PFSK-1 (cell line): ENCODE data around the gene USP44.

Experiments used
- FOXP2 ChIP-seq: optimal IDR thresholded peaks from 2 replicates; pipeline ENCODE3; 2011; ENCODE audit warnings: borderline replicate concordance, control low read depth, inconsistent platforms; ENCODE audit not compliant: insufficient read depth; ENCODE audit errors: extremely low read length, extremely low read depth
- POLR2AphosphoS5 ChIP-seq: IDR thresholded peaks from 2 replicates; pipeline ENCODE4 v1.6.1; 2012; ENCODE audit warnings: low read depth, mild to moderate bottlenecking, control low read depth, low read length, moderate library complexity
- REST ChIP-seq, 2 experiments: IDR thresholded peaks; 2 replicates each; pipeline versions ENCODE4 v1.6.1 to v1.8.0; 2011 to 2012; ENCODE audit warnings: low read depth in 2 of 2, low read length in 2 of 2, control low read depth in 1 of 2, inconsistent platforms in 1 of 2, mild to moderate bottlenecking in 1 of 2, moderate library complexity in 1 of 2; ENCODE audit not compliant: insufficient read depth in 1 of 2
- SIN3A ChIP-seq: IDR thresholded peaks from 2 replicates; pipeline ENCODE4 v1.6.1; 2012; ENCODE audit warnings: mild to moderate bottlenecking, low read length, moderate library complexity, borderline replicate concordance; ENCODE audit not compliant: insufficient read depth
- TAF1 ChIP-seq: IDR thresholded peaks from 2 replicates; pipeline ENCODE4 v1.6.1; 2012; ENCODE audit warnings: low read length, control low read depth, borderline replicate concordance; ENCODE audit not compliant: insufficient read depth

USP44 gene

GRCh38 chr12:95538656-95539055 is 12.6 kb downstream of the USP44 start:
- TF ChIP-seq FOXP2 (no peak), POLR2AphosphoS5 (no peak), REST (IDR thresholded peaks at IDR 0.05; ENCODE audit: insufficient read depth in 1 of 2, low read depth in 2 of 2, low read length in 2 of 2) (no peak), SIN3A (no peak), TAF1 (no peak)

- no peak for TF ChIP-seq POLR2AphosphoS5
- TF ChIP-seq REST (IDR thresholded peaks at IDR 0.05; ENCODE audit: insufficient read depth in 1 of 2, low read depth in 2 of 2, low read length in 2 of 2): no peak
- TF ChIP-seq FOXP2: no peak
- no peak for TF ChIP-seq SIN3A
- TF ChIP-seq TAF1: no peak
These were observed 13.3 kb downstream of the USP44 start for GRCh38 chr12:95538006-95538405.

DNA sequence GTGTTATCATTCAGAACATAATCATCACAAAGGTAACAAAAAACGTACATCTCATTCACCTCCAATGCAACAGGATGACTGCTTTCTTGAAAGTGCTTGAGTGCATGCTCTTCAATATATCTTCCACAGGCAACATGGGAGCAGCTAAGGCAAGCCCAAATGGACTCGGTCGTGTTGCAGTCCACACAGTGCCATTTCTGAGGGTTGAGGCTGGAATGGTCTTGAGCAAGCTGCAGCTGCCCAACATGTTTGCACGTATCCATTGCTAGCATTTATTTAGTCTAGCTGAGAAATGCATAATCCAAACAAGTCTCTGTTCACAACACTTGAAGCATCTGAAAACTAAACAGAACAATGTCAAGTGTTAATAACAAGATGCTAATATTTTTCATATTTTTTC is 17.3 kb downstream of the USP44 start:
- TF ChIP-seq POLR2AphosphoS5: no peak
- TF ChIP-seq REST (IDR thresholded peaks at IDR 0.05; ENCODE audit: insufficient read depth in 1 of 2, low read depth in 2 of 2, low read length in 2 of 2): no peak
- TF ChIP-seq TAF1: no peak
- TF ChIP-seq SIN3A: no peak
- no peak for TF ChIP-seq FOXP2

- no peak for TF ChIP-seq POLR2AphosphoS5
- TF ChIP-seq FOXP2: no peak
- TF ChIP-seq TAF1: no peak
- TF ChIP-seq REST (IDR thresholded peaks at IDR 0.05; ENCODE audit: insufficient read depth in 1 of 2, low read depth in 2 of 2, low read length in 2 of 2): no peak
- TF ChIP-seq SIN3A: no peak
These were observed 18.4 kb downstream of the USP44 start for GRCh38 chr12:95532851-95533250.

DNA sequence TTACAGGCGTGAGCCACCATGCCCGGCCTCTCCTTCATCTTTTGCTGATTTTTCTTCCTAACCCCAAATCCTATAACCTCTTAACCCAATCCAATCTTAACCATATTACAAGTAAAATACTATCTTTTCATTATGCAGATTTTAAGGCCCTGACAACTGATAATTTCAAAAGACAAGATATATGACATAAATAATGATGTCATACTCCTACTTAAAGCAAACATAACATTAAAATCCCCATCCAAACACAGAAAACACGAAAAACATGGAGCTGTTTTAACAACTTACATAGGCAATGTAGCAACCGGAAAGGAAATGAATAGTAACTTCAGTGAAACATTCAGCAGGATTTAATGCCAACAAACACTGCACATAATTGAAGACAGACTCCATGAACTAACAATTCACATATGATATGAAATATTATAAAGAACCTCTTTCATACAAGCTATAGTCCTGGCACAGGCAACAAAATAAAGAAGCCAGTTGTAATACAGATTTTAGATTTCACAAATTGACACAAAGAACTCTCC is 21.5 kb downstream of the USP44 start:
- TF ChIP-seq REST (IDR thresholded peaks at IDR 0.05; ENCODE audit: insufficient read depth in 1 of 2, low read depth in 2 of 2, low read length in 2 of 2) (no peak), FOXP2 (no peak), POLR2AphosphoS5 (no peak), TAF1 (no peak), SIN3A (no peak)
